ENCODE data around the gene RASSF1.
A peak's percentile ranks its signal among the peaks of the same experiment; 100 is the strongest.
"Not testable (repeated sequence)": the region's sequence is repeated elsewhere in the genome, so short reads cannot be mapped to it uniquely, and the experiment has no call there.

RASSF1 gene

DNA sequence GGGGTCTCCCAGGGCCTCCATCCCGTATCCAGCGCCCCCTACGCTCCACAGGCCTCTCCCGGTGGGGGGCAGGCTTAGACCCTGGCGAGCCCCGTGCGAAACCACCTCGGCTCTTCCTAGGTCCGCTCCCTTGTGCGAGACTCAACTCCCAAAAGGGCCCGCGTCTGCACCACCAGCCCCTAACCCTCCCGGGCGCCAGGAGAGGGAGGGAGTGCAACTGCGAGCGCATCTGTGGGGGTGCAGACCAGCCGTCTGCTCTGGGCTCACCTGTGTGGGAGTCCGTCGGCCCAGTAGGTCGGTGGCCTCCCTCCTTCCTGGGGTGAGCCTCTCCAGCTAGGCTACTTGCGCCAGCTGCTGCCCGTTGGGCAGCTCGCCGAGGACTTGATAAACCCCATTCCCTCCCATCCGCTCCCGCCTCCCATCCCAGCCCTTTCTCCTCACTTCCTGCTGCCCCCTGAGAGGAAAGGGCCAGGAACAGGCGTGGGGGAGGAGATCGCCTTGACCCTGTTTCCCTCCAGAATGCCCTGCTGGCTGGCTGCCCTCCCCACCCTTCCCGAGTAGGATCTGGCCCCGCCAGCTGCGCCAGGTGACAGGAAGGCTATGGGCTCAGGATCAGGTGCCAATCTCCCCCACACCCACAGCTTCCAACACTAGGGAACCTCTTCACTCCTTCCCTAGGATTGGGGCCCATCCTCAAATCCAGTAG is 18.1 kb downstream of the RASSF1 start, which contains the start of gene HYAL2:
HYAL2 (minus strand) TSS at position 360 of the 706 bp plus-strand sequence. CDS start 2,256 bp downstream, outside the sequence.
- DNase-seq, result peak; percentile 64

DNA sequence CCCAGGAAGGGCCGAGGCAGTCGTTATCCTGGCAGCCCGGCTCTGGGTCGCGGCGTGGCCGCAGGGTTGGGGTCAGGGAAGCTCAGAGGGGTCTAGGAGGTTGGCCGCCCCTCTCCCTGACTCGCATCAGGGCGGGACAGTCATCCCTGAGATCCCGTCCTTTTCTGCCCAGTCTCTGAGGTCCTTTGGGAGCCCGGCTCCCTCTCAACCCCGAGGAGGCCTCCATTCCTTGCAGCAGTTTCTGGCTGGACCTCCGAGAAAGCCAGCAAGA is 18.6 kb downstream of the RASSF1 start:
- no peak for DNase-seq

DNA sequence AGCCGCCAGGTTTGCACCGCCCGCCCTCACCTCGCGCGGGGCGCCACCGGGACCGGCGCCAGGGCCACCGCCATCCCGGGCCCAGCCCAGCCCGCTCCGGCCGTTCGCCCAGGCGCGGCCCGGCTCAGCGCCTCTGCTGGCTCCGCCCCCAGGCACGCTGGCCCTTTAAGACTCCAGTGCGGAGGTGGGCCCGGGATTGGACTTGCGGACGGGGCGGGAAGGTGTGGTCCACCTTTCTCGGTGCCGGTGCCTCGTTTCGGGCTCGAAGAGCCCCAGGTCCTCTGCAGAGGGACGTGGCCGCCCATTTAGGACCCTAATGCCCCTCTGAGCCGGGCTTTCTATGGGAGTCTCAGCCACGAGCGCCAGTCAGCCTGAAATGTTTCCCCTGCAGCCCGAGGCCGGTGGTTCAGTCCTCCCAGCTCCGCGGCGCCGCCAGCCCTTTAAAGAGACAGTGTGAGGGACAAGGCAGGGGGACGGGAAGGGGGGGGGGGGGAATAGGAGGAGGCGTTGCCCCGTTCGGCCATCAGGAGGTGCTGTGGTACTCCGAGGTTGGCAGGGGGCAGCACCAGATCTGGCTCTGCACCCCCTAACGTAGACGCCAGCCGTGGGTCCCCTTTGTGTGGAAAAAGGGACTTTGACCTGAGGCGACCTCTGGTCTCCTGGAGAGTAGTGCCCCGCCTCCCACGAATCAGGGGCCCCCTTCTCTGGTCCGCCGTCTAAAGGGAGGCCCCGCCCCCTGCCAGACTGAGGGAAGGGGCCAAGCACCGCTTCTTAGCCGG is 19.1 kb downstream of the RASSF1 start:
- peak; percentile 92 for DNase-seq

DNA sequence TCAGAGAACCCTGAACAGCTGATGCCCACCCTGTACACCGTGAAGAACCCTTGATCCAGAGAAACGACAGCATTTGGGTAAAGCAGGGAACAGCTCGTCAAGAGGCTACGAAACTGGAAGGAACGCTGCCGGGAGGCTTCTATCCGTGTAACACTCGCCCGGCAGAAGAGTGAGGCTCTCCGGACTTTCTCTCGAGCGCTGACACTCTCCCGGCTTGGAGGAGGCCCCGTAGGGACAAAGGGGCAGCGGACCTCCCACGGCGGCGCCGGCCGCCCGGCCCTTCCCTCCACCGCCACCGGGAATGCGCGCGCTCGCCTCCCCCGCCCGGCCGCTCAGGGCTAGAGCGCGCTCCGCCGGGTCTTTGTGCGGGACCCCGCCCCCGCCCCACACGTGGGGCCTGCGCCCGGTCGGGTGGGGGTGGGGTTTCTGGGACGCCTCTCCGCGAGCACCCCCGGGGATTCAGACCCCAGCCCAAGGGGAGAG is 19.7 kb downstream of the RASSF1 start:
- peak; percentile 87 for DNase-seq

DNA sequence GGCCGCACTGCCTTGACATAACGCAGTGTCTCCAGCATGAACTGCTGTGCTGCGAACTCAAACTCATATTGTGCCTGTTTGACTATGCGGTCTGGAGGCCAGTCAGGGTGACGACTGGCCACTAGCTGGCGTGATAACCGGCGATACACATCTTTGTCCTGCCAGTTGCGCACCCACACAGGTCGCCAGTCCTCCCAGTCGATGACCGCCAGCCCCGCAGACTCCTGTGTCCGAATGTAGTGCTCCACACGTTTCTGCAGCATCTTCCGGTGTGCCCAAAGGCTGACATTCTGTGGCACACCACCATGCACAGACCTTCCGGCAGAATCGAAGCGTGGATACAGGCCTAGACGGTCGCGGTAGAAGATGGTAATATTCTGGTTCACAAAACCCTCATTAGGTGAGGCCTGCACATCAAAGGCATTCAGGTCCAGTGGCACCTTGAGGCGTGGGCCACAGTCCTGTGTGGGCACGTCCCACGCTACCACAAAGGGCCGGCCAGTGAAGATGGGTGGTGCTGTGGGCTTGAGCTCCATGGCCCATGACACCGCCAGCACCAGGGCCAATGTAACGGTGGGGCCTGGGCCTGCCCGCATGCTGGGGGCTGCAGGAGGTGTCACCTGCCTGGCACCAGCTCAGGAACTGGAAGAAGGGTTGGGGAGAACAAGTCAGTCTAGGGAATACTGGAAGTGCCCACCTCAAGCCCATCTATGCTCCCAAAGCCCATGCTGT is 20.6 kb downstream of the RASSF1 start:
- no peak for DNase-seq

DNA sequence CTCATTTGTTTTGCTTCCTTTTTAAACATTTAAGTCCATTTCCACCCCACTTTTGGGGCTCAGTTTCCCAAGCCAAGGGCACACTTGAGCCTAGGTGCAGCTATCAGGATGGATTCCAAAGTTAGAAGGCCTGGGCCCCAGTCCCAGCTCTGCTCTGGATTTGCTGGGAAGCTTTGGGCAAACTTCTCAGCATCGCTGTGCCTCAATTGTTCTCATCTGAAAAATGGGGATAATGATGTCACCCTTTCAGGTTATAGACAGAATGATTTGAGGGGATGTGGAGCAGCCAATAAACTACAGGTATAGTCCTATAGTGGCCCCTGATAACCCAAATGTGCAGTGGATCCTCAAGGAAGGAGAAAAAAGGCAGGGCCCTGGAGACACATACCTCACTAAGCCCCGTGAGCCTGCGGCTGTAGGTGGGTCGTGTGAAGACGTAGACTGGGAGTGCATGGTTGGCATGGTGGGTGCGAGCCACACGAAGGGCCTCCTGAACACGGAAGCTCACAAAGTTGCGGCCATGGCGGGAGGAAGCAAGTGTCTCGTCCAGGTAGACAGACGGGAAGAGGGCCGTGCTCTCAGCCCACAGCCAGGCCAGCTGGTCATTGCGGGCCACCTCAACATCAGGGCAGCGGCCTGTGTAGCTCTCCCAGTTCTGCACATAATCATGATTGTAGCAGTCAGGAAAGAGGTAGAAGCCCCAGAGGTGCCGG is 21.3 kb downstream of the RASSF1 start:
- no peak for DNase-seq

DNA sequence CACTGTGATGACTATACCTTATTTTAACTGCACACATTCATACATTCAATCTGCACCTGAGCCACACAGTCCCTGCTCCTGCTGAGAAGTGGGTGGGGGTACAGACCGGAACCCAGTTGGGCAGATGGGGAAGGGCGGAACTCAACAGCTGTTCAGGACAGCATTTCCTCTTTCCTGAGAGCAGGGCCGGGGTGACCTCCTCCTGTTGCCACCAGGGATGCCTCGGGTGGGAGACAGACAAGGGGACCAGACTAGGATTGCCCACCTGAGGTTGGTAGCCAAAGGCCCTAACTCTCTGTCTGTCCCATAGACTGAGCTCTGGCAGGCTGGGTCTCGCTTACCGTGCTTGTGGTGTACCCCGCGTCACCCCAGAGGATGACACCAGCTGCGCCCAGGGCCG is 22.0 kb downstream of the RASSF1 start:
- peak; percentile 35 for DNase-seq

DNA sequence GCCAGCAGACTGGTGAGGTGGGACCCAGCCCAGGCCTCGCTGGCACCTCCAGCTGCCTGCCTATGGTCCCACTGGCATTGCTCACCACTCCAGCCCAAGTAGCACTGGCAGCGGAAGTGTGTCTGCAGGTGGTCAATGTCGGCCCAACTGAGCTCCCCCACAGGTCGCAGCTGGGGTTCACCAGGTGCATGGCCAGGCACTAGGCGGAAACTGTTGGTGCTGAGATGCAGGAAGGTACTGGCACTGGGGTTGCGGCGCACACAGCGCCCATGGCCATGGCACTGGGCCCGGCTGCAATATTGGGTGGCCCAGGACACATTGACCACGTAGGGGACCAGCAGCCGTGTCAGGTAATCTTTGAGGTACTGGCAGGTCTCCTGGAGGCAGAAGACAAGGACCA is 22.5 kb downstream of the RASSF1 start:
- peak; percentile 26 for DNase-seq

DNA sequence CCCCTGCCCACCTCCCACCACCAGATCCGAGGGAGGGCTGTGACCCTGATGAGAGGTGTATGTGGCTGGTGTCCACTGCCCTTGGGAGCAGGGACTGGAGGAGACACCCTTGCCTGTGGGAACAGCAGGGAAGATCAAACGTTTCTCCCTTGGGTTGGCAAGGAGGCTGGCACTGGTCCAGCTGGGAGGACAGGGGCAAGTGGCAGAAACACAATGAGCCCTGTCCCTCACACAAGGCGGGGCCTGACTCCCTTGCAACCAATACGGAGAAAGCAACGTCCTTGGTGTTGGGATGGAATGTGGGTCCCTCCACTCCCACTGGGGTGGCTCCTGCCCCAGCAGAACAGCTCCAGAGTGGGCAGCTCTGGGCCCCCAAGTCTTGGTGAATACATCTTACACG is 23.3 kb downstream of the RASSF1 start:
- DNase-seq, result peak; percentile 38

DNA sequence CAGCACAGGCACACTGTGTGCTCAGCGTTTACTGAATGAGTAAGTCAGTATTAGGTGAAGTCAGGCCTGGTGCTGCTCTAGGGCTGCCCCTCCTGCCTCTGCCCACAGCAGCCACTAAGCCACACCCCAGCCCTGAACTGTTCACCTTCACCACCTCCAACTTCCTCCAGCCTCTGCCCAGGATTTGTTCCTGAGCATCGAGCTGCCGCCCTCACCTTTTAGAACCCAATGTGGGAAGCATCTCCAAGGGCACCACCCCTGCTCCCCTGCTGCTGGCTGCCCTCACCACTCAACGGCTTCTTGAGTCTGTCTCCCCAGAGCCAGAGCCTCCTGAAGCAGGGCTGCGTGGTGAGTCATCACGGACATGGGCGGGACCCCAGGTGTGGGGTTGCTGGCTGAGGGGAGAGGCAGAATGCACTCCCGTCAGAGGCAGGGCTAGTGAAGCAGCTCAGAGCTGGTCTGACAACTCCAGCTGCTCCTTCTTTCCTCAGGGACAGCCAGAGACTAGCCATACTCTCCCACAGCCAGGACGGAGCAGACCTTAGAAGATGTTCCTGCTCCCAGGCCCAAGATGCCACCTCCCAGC is 23.9 kb downstream of the RASSF1 start:
- DNase-seq, result peak; percentile 37

DNA sequence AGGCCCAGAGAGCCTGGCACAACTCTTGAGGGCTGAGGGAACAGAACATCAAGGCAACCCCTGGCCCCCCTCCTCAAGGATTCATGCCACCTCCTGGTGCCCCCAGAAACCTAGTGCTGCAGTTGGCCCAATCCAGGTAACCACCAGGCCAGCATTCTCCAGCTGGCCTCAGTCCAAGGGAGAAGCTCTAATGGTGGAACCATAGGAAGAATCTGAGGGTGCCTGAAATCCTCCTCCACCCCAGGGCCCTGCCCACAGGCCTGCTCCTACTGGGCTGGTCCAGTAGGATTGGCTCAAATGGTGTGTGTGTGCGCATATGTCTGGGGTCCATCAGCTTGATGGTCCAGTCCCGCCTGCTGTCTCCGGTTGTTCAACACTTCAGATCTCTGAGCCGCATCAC is 25.8 kb downstream of the RASSF1 start:
- DNase-seq, result peak; percentile 21

DNA sequence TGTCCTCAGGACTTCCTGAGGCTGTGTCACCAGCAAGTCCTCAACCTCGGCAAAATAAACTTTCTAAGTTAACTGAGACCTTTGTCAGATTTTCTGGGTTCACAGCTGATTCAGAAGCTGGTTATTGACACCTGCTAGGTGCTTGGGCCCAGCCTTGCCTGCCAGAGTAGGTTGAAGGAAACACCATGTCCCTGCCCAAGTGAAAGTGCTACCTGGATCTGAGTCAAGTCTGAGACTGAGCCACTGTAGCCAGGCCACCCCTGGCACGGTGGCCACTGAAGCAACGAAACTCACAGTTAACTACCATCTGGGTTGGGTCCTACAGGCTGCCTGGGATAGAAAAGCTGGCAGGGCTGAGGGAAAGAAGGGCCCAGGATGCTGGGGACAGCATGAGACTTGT is 26.3 kb downstream of the RASSF1 start:
- DNase-seq, result no peak

DNA sequence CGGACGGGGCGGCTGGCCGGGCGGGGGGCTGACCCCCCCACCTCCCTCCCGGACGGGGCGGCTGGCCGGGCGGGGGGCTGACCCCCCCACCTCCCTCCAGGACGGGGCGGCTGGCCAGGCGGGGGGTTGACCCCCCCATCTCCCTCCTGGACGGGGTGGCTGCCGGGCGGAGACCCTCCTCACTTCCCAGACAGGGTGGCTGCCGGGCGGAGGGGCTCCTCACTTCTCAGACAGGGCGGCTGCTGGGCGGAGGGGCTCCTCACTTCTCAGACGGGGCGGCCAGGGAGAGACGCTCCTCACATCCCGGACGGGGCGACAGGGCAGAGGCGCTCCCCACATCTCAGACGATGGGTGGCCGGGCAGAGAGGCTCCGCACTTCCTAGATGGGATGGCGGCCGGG is 28.6 kb downstream of the RASSF1 start:
- not testable (repeated sequence) for DNase-seq

DNA sequence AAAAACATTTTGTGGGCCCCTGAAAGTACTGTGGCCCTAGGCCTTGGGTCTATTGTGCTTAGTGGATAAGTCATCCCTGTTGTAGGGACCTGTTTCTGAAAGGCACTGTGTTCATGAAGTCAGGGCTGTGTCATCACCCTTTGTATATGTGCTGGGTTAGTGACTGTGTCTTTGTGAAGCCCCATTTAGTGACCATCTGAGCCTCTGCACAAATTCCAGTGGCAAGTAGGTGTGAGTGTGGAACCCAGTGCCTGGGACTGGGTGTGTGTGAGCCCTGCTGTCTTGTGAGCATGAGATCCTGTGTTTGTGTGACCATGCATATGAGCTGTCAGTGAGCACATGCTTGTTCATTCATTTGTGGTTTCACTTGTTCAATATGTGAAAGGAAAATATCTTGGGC is 36.0 kb downstream of the RASSF1 start:
- no peak for DNase-seq

DNA sequence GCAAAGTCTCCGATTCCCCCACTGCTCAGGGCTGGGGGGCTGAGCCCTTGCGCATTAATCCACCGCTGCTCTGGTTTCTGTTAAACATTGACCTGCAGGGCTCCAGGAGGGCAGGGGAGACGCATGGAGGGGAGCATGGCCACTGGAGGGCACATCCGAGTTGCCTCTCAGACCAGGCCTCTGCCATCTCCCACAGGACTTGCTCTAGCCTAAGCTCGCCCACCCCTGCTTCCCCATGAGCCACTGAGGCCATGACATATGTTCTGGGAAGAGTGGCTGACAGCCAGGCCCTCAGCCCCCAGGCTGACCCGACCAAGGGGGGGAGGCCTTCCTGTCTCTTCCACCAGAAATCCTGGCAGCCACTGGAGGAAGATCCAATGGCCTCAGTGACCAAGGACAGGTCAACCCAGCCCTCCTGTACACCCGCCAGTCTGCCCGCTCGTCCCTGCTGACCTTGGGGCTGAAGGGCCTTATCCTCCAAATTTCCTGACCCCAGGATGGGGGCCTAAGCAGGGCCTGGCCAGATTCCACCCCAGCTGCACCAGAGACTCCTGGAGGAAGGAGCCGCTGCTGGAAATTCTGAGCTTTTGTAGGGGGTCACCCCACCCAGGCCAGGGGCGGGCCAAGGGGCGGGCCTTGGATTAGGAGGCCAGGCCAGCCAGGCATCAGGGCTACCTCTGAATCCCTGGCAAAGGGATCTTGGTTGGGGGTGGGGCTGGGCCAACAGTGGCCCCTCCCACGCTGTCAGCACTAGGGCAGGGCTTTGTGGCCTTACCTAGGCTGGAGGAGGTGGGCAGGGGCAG is 37.4 kb downstream of the RASSF1 start, which contains the start of gene HYAL1:
HYAL1 (minus strand) TSS at position 562 of the 803 bp plus-strand sequence. CDS start 618 bp downstream, outside the sequence.
- DNase-seq, result peak; percentile 61

DNA sequence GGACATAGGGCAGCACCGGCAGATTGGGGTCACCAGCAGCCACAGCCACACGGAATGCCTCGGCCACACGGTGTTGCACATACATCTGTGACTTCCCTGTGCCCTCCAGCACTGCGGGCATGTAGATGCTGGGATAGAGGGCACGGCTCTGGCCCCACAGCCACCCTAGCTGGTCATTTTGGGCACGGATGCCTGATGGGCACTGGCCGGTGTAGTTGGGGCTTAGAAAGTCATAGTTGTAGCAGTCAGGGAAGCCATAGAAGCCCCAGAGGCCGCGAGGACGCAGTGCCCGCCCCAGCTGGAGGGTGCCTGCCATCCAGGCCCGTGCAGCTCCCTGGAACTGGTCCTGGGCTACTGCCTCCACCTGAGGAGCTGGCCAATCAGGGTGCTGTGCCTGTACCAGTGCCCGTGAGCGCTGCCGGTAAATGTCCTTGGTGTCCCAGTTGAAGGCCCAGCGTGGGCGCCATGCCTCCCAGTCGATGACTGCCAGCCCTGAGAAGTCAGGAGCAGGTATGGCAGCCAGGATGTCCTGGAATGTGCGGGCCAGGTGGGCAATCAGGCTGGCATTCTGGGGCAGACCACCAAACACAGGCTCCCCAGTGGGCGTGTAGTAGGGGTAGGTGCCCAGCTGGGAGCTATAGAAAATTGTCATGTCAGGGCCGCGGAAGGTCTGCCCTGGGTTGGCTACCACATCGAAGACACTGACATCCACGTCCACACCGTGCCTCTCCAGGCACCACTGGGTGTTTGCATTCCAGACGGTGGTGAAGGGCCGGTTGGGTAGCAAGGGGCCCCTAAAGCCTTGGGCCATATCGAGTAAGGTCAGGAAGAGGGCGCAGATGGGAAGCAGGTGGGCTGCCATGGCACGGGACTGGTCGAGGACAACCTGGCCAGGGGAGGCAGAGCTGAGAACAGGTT is 38.3 kb downstream of the RASSF1 start:
- DNase-seq, result peak; percentile 31

DNA sequence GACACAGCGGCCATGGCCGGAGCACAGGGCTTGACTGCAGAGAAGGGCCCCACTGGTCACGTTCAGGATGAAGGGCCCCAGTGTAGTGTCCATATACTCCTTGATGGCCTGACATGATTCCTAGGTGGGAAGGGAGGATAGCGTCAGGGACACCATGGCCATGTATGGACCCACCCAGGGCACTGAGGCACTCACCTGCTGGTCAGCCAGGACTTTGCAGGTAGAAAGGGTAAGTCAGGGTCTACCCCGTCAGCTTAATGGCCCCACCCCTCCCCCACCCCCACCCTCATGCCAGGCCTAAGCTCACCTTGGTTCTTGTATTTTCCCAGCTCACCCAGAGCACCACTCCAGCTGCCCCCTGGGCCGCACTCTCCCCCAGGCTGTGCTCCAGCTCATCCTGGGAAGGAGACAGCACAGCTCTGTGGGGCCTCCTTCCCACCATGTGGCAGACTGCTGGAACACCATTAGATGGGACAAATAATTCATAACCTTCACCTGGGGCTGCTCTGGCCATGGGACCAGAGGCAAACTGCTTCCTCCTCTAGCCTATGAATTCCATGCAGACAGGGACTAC is 39.9 kb downstream of the RASSF1 start:
- DNase-seq, result peak; percentile 29

DNA sequence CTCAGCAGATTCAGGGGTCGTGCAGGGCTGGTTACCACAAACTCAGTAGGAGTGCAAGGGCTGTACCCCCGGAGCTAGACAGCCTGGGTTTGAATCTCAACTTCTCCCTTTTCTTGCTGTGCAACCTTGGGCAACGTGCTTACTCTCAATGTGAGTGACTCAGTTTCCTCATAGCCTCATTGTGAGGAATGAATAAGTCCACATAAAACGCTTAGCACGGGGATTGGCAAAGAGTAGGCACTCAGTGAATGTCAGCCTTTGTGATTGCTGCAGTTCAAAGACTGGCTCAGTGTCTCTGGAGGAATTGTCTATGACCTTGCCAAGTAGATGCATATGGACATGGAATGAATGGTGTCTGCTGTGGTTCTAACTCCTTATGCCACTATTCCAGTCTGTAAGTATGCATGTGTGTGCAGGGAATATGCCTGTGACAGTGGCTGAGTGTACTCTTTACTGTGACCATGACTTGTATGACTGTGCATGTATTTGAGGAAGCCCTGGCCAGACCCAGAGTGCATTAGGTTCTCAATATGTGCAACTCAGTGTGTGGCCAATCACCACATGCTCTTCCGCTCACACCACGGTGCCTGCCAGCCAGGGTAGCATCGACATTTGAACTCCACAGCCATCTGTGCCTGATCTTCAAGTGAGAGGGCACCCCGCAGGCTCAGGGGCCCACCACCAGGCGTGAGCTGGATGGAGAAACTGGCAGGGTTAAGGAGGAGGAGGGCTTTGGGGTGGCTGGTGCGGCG is 40.5 kb downstream of the RASSF1 start:
- peak; percentile 35 for DNase-seq

DNA sequence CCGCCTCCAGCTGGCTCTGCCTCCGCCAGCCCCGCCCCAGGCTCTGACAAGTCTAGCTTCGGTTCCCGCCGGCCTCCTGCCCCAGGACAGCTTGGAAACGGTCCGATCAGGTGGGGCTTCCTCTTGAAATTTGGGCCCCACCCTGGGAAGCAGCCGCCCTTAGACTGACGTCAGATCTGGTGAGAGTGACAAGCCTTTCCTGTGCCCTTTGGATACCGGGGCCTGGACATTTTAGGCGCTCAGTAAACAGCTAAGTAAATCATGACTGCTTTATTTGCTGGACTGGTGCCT is 41.1 kb downstream of the RASSF1 start:
- DNase-seq, result no peak
